ENCODE results near the gene RARG. TPM values are rescaled to one million over a fixed set of nuclear protein-coding genes. Genes with fewer than 3 reads are reported as not detected.

RARG gene
- total RNA-seq, 1 experiment from 2014 or later: 14.0 TPM

GRCh38 chr12:53223389-53224060 lies 8.5 kb downstream of the RARG start:
- POLR2A ChIA-PET (ENCODE audit: low non-redundant PET): no interaction called here
- Histone ChIP-seq H3K36me3 (ENCODE audit: insufficient read depth, low read length, poor library complexity, severe bottlenecking) (no peaks in the 10 kb centered on the region), H3K27me3 (replicated peaks; ENCODE audit: insufficient read depth, low read depth, low read length, poor library complexity) (no peaks in the 10 kb centered on the region), H3K4me1 (ENCODE audit: insufficient read depth, low read length, poor library complexity, severe bottlenecking) (peaks cover 50% of the 10 kb centered on the region), H3K27ac (ENCODE audit: low read depth, low read length, poor library complexity, severe bottlenecking) (peak overlapping the region; percentile 57), H3K9me3 (ENCODE audit: low read depth, low read length, poor library complexity, severe bottlenecking) (no peaks in the 10 kb centered on the region), H3K4me3 (ENCODE audit: low read depth, low read length, poor library complexity, severe bottlenecking) (no peak overlapping the region)
- BruUV-seq (replicated peaks): no TSS peak
- intact Hi-C loops (cut with micrococcal nuclease; ENCODE audit: unreplicated experiment): loop anchor here (5.0 kb wide), 1 partner anchor 44 kb away; the partner anchor contains the start of gene ESPL1
- DNase-seq (ENCODE audit: low spot score): peak; percentile 50
- no peak for TF ChIP-seq EZH2 (IDR thresholded peaks at IDR 0.05; ENCODE audit: borderline replicate concordance, low read depth, low read length, poor library complexity, severe bottlenecking)
- TF ChIP-seq, protein P1, sequence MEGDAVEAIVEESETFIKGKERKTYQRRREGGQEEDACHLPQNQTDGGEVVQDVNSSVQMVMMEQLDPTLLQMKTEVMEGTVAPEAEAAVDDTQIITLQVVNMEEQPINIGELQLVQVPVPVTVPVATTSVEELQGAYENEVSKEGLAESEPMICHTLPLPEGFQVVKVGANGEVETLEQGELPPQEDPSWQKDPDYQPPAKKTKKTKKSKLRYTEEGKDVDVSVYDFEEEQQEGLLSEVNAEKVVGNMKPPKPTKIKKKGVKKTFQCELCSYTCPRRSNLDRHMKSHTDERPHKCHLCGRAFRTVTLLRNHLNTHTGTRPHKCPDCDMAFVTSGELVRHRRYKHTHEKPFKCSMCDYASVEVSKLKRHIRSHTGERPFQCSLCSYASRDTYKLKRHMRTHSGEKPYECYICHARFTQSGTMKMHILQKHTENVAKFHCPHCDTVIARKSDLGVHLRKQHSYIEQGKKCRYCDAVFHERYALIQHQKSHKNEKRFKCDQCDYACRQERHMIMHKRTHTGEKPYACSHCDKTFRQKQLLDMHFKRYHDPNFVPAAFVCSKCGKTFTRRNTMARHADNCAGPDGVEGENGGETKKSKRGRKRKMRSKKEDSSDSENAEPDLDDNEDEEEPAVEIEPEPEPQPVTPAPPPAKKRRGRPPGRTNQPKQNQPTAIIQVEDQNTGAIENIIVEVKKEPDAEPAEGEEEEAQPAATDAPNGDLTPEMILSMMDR (conservative IDR thresholded peaks at IDR 0.05; ENCODE audit: low read depth, low read length): no peak
- CTCF ChIA-PET: interaction anchor here (0.5 kb wide), 1 partner anchor 10 kb away, joined by 4 read pairs; no protein-coding TSS in a partner anchor

DNA sequence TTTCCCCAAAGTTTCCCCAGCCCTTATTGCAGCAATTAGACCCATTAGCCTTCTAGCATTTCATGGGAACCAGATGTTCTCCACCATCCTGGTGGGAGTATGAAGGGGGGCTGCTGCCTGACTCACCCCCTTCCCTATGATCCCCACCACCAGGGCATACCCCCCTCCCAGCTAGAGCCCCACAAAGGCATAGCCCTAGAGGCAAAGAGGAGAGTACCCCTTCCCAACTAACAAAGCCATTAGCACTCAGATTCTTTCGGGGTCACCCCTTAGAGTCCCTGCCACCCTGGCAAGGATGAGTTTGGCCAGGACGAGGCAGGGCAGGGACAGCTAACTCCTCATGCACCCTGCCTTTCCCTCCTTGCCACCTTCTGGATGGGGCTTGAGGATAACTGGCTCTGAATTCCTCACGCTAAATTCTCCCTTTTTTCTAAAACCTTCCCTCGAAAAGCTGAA lies 9.2 kb downstream of the RARG start:
- Histone ChIP-seq H3K4me3 (ENCODE audit: low read depth, low read length, poor library complexity, severe bottlenecking) (no peak overlapping the region), H3K27me3 (replicated peaks; ENCODE audit: insufficient read depth, low read depth, low read length, poor library complexity) (no peaks in the 10 kb centered on the region), H3K36me3 (ENCODE audit: insufficient read depth, low read length, poor library complexity, severe bottlenecking) (no peaks in the 10 kb centered on the region), H3K9me3 (ENCODE audit: low read depth, low read length, poor library complexity, severe bottlenecking) (no peaks in the 10 kb centered on the region), H3K4me1 (ENCODE audit: insufficient read depth, low read length, poor library complexity, severe bottlenecking) (peaks cover 57% of the 10 kb centered on the region), H3K27ac (ENCODE audit: low read depth, low read length, poor library complexity, severe bottlenecking) (peak overlapping the region; percentile 57)
- intact Hi-C loops (cut with micrococcal nuclease; ENCODE audit: unreplicated experiment): loop anchor here (5.0 kb wide), 1 partner anchor 44 kb away; the partner anchor contains the start of gene ESPL1
- DNase-seq (ENCODE audit: low spot score): no peak
- BruUV-seq (replicated peaks): no TSS peak
- ChIA-PET CTCF (no interaction called here), POLR2A (ENCODE audit: low non-redundant PET) (no interaction called here)
- TF ChIP-seq EZH2 (IDR thresholded peaks at IDR 0.05; ENCODE audit: borderline replicate concordance, low read depth, low read length, poor library complexity, severe bottlenecking): no peak
- TF ChIP-seq, protein P1 (conservative IDR thresholded peaks at IDR 0.05; ENCODE audit: low read depth, low read length): no peak

- ChIA-PET CTCF (no interaction called here), POLR2A (ENCODE audit: low non-redundant PET) (interaction anchor here (0.7 kb wide), 1 partner anchor 78 kb away, joined by 17 read pairs; the partner anchor contains the start of gene MYG1)
Measured at GRCh38 chr12:53222170-53222721, 9.8 kb downstream of the RARG start.

More at GRCh38 chr12:53222170-53222721, 9.8 kb downstream of the RARG start:
- DNase-seq (ENCODE audit: low spot score): peak; percentile 47
- Histone ChIP-seq H3K4me1 (ENCODE audit: insufficient read depth, low read length, poor library complexity, severe bottlenecking) (peaks cover 63% of the 10 kb centered on the region), H3K27me3 (replicated peaks; ENCODE audit: insufficient read depth, low read depth, low read length, poor library complexity) (no peaks in the 10 kb centered on the region), H3K36me3 (ENCODE audit: insufficient read depth, low read length, poor library complexity, severe bottlenecking) (no peaks in the 10 kb centered on the region), H3K4me3 (ENCODE audit: low read depth, low read length, poor library complexity, severe bottlenecking) (peak overlapping the region; percentile 64), H3K27ac (ENCODE audit: low read depth, low read length, poor library complexity, severe bottlenecking) (peak overlapping the region; percentile 75), H3K9me3 (ENCODE audit: low read depth, low read length, poor library complexity, severe bottlenecking) (no peaks in the 10 kb centered on the region)
- no peak for TF ChIP-seq EZH2 (IDR thresholded peaks at IDR 0.05; ENCODE audit: borderline replicate concordance, low read depth, low read length, poor library complexity, severe bottlenecking)
- TF ChIP-seq, protein P1 (conservative IDR thresholded peaks at IDR 0.05; ENCODE audit: low read depth, low read length): no peak
- intact Hi-C loops (cut with micrococcal nuclease; ENCODE audit: unreplicated experiment): loop anchor here (5.0 kb wide), 1 partner anchor 45 kb away; the partner anchor contains the start of gene ESPL1
- no TSS peak for BruUV-seq (replicated peaks)
